Gastroesophageal sphincter (tissue), 4 donors: ENCODE data around the gene CC2D1A. TPM values are rescaled to one million over a fixed set of nuclear protein-coding genes. Genes with fewer than 3 reads are reported as not detected.

Source experiments
- ATAC-seq: fragments of 150-250 bp; one replicate; pipeline ENCODE4 v1.9.1; 2016; ENCODE audit warnings: mild to moderate bottlenecking, moderate library complexity
- H3K27ac ChIP-seq, 4 donors: fragments of 200-600 bp; sonication (generic) in 3 of 4; 1 replicate in 3 of 4; 2 replicates in 1 of 4; pipeline ENCODE4 v1.5.1; 2016 to 2019
- H3K27me3 ChIP-seq: fragments of 200-600 bp; sonication (generic); one replicate; pipeline ENCODE4 v1.5.1; 2019
- H3K36me3 ChIP-seq, 2 donors: fragments of 200-600 bp; sonication (generic); one replicate each; pipeline ENCODE4 v1.5.1; 2019; ENCODE audit warnings: control low read depth in 1 of 2
- H3K4me1 ChIP-seq, 3 donors: fragments of 200-600 bp; sonication (generic); 1 replicate in 2 of 3; 2 replicates in 1 of 3; pipeline ENCODE4 v1.5.1; 2016 to 2019; ENCODE audit warnings: control low read depth in 2 of 3
- H3K4me3 ChIP-seq, 2 donors: fragments of 200-600 bp; sonication (generic); one replicate each; pipeline ENCODE4 v1.5.1; 2019; ENCODE audit warnings: mild to moderate bottlenecking in 1 of 2, moderate library complexity in 1 of 2
- H3K9me3 ChIP-seq, 3 donors: fragments of 200-600 bp; sonication (generic); one replicate each; pipeline ENCODE4 v1.5.1; 2017 to 2019; ENCODE audit warnings: control low read depth in 2 of 3
- EP300 ChIP-seq: sonication (generic); formaldehyde crosslinking; IDR thresholded peaks from one replicate; pipeline ENCODE4 v1.6.1; 2017; ENCODE audit warnings: antibody characterized with exemption, mild to moderate bottlenecking
- POLR2A ChIP-seq, 2 donors: fragments of 450-650 bp; IDR thresholded peaks; one replicate each; pipeline ENCODE4 v1.6.1; 2017; ENCODE audit warnings: antibody characterized with exemption in 2 of 2, mild to moderate bottlenecking in 2 of 2, moderate library complexity in 1 of 2
- POLR2AphosphoS5 ChIP-seq: sonication (generic); formaldehyde crosslinking; IDR thresholded peaks from one replicate; pipeline ENCODE4 v1.6.1; 2017; ENCODE audit warnings: antibody characterized with exemption
- WGBS, 2 donors: methylation state at CpG; one replicate each; pipeline ENCODE4 v1.1.5; 2018; ENCODE audit warnings: low coverage in 1 of 2; 5-methylcytosine and 5-hydroxymethylcytosine counted together
- total RNA-seq, 4 donors: library from RNA; depleted of rRNA; stranded (reverse); fragments of >200 nt; gene quantifications; one replicate each; pipeline ENCODE4 v1.1.0, GENCODE V29; 2016
- TF ChIP-seq, protein P1 (sequence below), 4 experiments: fragments of 200-600 bp in 2 of 4; fragments of 450-650 bp in 2 of 4; sonication (generic) in 1 of 4; IDR thresholded peaks; one replicate each; pipeline ENCODE4 v1.5.1; 2017 to 2019; ENCODE audit warnings: antibody characterized with exemption in 4 of 4, mild to moderate bottlenecking in 2 of 4, moderate library complexity in 2 of 4

CC2D1A gene
- total RNA-seq, 4 donors from 2014 or later: 15.6 to 36.8 (median 22.4) TPM

DNA sequence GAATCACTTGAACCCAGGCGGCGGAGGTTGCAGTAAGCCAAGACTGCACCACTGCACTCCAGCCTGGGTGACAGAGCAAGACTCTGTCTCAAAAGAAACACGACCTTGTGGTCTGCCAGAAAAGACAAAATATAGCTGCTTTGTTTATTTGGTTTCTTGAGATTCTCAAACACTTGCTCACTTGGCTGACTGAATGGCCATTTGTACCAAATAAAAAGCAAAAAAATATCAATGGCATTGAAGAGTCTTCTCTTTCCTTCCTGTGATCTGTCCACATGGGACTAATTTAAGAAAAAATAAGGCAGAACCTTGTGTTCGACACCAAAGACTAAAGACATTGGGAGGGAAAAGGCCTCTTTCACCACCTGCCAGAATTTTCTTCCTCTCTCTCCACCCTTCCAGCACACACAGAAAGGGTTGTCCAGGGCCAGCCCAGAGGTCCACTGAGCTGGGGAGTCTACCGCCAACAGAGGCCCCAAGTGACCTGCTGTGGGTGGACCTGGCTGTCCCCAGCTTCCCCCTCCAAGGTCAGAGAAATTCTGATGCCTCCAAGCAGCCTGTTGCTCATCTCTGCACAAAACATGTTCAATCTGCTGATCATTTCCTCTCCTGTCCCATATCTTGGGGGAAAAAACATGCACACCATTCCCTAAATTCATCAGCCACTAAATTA lies 6.0 kb upstream of the CC2D1A start:
- 52 to 58% methylated on average over 4 to 5 of the region's 5 CpGs for WGBS, 2 donors
- no peaks in the 10 kb centered on the region for H3K36me3 ChIP-seq
- no peaks in the 10 kb centered on the region for H3K27me3 ChIP-seq
- TF ChIP-seq POLR2A (IDR thresholded peaks at IDR 0.05) (no peak), EP300 (no peak), POLR2AphosphoS5 (no peak)
- TF ChIP-seq, protein P1, sequence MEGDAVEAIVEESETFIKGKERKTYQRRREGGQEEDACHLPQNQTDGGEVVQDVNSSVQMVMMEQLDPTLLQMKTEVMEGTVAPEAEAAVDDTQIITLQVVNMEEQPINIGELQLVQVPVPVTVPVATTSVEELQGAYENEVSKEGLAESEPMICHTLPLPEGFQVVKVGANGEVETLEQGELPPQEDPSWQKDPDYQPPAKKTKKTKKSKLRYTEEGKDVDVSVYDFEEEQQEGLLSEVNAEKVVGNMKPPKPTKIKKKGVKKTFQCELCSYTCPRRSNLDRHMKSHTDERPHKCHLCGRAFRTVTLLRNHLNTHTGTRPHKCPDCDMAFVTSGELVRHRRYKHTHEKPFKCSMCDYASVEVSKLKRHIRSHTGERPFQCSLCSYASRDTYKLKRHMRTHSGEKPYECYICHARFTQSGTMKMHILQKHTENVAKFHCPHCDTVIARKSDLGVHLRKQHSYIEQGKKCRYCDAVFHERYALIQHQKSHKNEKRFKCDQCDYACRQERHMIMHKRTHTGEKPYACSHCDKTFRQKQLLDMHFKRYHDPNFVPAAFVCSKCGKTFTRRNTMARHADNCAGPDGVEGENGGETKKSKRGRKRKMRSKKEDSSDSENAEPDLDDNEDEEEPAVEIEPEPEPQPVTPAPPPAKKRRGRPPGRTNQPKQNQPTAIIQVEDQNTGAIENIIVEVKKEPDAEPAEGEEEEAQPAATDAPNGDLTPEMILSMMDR (IDR thresholded peaks at IDR 0.05): no peak
- H3K9me3 ChIP-seq: no peaks in the 10 kb centered on the region
- H3K27ac ChIP-seq: no peak overlapping the region
- no peak overlapping the region for H3K4me3 ChIP-seq
- H3K4me1 ChIP-seq: no peaks in the 10 kb centered on the region
- no peak for ATAC-seq

DNA sequence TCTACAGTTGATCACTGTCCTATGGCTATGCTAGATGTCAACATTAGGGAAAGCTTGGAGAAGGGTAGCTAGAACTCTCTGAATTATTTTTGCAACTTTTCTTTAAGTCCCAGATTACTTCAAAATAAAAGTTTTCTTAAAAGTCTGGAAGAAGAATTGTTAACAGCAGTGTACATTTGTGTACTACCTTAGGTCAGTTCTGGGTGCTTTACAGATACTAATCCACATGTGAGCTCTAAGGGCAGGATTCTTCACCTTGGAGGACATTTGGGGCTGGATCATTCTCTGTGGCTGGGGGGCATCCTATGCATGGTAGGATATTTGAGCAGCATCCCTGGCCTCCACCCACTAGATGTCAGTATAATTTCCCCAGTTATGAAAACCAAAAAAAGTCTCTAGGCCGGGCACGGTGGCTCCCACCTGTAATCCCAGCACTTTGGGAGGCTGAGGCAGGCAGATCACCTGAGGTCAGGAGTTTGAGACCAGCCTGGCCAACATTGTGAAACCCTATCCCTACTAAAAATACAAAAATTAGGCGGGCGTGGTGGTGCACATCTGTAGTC lies 2.9 kb upstream of the CC2D1A start:
- Histone ChIP-seq H3K4me3 (no peak overlapping the region), H3K9me3 (no peaks in the 10 kb centered on the region), H3K36me3 (no peaks in the 10 kb centered on the region), H3K27ac (no peak overlapping the region), H3K4me1 (peaks cover 0 to 21% (median 7%) of the 10 kb centered on the region in 3 donors), H3K27me3 (no peaks in the 10 kb centered on the region)
- no peak for TF ChIP-seq POLR2A (IDR thresholded peaks at IDR 0.05)
- TF ChIP-seq, protein P1 (IDR thresholded peaks at IDR 0.05): peak in 1 of 4 experiments; percentile 22
- 100% methylated on average over 2 of the region's 4 CpGs; no CpG with 5 or more reads in 1 of the 2 donors for WGBS, 2 donors
- ATAC-seq: no peak

DNA sequence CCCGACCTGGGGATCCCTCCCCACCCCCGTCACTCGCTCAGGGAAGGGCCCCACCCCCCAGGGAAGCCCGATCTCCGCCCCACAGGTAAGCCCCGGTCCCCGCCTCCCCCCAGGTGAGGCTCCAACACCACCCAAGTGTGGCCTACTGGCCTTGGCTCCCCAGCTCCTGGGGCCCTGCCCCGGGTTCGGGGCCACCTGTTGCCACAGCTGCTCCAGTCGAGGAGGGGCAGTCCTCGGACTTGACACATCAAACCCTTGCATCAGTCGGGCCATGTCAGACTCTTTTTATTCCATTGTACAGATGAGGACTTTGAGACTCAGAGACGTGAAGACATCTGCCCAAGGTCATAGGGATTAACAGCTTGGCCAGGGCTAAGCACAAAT lies 512 bp downstream of the CC2D1A start:
- WGBS, 2 donors: 0% methylated on average over 1 of the region's 13 CpGs
- ATAC-seq: peak; percentile 8
- Histone ChIP-seq H3K4me3 (peak overlapping the region; percentile 73 to 85), H3K27me3 (no peaks in the 10 kb centered on the region), H3K36me3 (peaks cover 0 to 28% of the 10 kb centered on the region in 2 donors), H3K4me1 (peaks cover 0 to 21% (median 7%) of the 10 kb centered on the region in 3 donors), H3K9me3 (no peaks in the 10 kb centered on the region), H3K27ac (peak overlapping the region; percentile 8 to 82 (median 70))
- TF ChIP-seq POLR2AphosphoS5: no peak

DNA sequence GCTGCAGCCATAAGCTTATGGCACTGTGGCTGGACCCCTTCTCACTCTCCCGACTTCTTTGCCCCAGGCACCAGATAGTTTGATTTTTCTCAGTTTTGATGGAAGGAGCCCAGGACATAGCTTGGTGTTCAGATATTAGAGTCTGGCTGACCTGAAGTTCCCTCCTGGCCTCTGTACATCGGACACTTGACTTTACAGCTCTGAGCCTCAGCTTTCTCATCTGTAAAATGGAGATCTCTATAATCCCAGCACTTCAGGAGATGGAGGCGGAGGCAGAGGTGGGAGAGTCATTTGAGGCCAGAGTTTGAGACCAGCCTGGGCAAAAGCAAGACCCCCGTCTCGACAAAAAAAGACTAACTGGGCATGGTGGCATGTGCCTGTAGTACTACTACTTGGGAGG lies 909 bp downstream of the CC2D1A start:
- no peak for TF ChIP-seq EP300
- no peak for TF ChIP-seq POLR2A (IDR thresholded peaks at IDR 0.05)
- TF ChIP-seq POLR2AphosphoS5: no peak
- TF ChIP-seq, protein P1 (IDR thresholded peaks at IDR 0.05): no peak
- H3K4me3 ChIP-seq: peak overlapping the region; percentile 73 to 85
- peak overlapping the region in 1 of 4 donors; percentile 82 for H3K27ac ChIP-seq
- H3K36me3 ChIP-seq: peaks cover 0 to 32% of the 10 kb centered on the region in 2 donors
- H3K9me3 ChIP-seq: no peaks in the 10 kb centered on the region
- 82 to 90% methylated on average over 2 to 3 of the region's 5 CpGs for WGBS, 2 donors
- ATAC-seq: no peak
- peaks cover 0 to 21% (median 7%) of the 10 kb centered on the region in 3 donors for H3K4me1 ChIP-seq
- no peaks in the 10 kb centered on the region for H3K27me3 ChIP-seq

DNA sequence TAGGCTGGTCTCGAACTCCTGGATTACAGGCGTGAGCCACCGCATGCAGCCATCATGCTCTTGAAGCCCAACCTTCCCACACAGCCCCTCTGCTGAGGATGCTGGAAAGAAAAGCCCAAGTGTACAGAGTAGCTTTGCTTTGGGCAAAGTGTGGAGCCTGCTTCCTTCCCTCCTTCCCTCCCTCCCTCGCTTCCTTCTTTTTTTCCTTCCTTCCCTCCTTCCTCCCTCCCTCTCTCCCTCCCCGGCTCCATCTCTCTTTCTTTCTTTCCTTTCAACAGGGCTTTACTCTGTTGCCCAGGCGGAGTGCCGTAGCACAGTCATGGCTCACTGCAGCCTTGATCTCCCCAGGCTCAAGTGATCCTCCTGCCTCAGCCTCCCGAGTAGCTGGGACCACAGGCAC lies 2.7 kb downstream of the CC2D1A start:
- TF ChIP-seq, protein P1 (IDR thresholded peaks at IDR 0.05): no peak
- TF ChIP-seq POLR2AphosphoS5 (no peak), POLR2A (IDR thresholded peaks at IDR 0.05) (no peak), EP300 (no peak)
- ATAC-seq: no peak
- 80 to 92% methylated on average over 1 to 6 of the region's 8 CpGs for WGBS, 2 donors

More for the DNA sequence above, 2.7 kb downstream of the CC2D1A start:
- Histone ChIP-seq H3K27ac (no peak overlapping the region), H3K4me1 (peaks cover 0 to 21% (median 7%) of the 10 kb centered on the region in 3 donors), H3K36me3 (peaks cover 0 to 50% of the 10 kb centered on the region in 2 donors), H3K9me3 (no peaks in the 10 kb centered on the region), H3K4me3 (no peak overlapping the region), H3K27me3 (no peaks in the 10 kb centered on the region)
